ENCODE measurements around the gene VSIG10. TPM values are rescaled to one million over a fixed set of nuclear protein-coding genes. Genes with fewer than 3 reads are reported as not detected.

Gene VSIG10
- total and polyA plus RNA-seq, 2 of the 4 experiments (the other 2 are of a cell fraction): 5.9 to 10.0 TPM

DNA sequence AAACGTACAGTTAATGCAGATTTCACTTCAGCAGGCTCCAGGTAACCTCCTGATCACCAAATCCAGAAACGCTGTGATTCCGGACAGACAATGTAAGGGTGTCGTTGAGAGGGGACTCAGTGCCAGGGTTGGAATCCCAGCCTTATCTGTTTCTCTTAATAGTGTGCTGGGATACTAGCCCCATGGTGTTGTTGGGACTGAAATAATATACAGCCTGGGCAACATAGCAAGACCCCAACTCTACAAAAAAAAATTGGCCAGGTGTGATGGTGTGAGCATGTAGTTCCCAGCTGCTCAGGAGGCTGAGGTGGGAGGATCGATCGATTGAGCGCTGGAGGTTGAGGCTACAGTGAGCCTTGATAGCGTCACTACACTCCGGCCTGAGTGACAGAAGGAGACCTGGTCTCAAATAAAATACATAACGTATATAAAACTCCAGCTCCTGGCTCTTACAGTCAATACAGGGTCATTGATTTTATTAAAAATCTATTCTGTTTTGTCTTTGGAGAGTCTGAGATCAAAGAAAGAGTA, 33.4 kb upstream of the VSIG10 start:
- H3K27ac ChIP-seq (ENCODE audit: insufficient read depth, low read length): peak overlapping the region; percentile 42; the same call in 1 of the 2 replicates

More for the DNA sequence above, 33.4 kb upstream of the VSIG10 start:
- Histone ChIP-seq H3K79me1 (ENCODE audit: low read depth in 1 of 2, low read length in 2 of 2) (peaks cover 11 to 41% of the 10 kb centered on the region in 2 experiments), H2AK9ac (replicated peaks; ENCODE audit: low read depth, low read length, poor library complexity) (peak overlapping the region; percentile 84), H3K27me3 (ENCODE audit: control insufficient read depth, insufficient read depth, low read length) (no peaks in the 10 kb centered on the region), H3K4ac (ENCODE audit: low read depth, low read length) (no peak overlapping the region), H2AK5ac (ENCODE audit: low read depth, low read length) (peak overlapping the region; percentile 72; the same call in 1 of the 2 replicates), H2AFZ (replicated peaks; ENCODE audit: low read length, poor library complexity) (no peak overlapping the region), H3K18ac (ENCODE audit: low read depth, low read length) (no peak overlapping the region), H4K91ac (ENCODE audit: insufficient read depth, low read depth, low read length) (no peak overlapping the region), H3K4me2 (ENCODE audit: low read depth, low read length) (peak overlapping the region; percentile 92), H4K20me1 (ENCODE audit: insufficient read depth, low read length) (no peaks in the 10 kb centered on the region), H2BK5ac (ENCODE audit: low read depth, low read length, poor library complexity, severe bottlenecking) (no peak overlapping the region), H3K23ac (ENCODE audit: low read depth, low read length) (peak overlapping the region; percentile 60), H2BK120ac (ENCODE audit: low read depth, low read length) (no peak overlapping the region), H4K5ac (ENCODE audit: low read depth, low read length) (no peak overlapping the region), H2BK20ac (ENCODE audit: low read depth, low read length) (no peak overlapping the region), H3K36me3 (ENCODE audit: control insufficient read depth, insufficient read depth, low read length) (peaks cover 16% of the 10 kb centered on the region), H3K14ac (replicated peaks; ENCODE audit: low read depth, low read length) (0 out of 2 replicates have a peak overlapping the region, but pooled peaks have one; percentile 48), H3K4me1 (ENCODE audit: control insufficient read depth, insufficient read depth, low read length) (peaks cover 2% of the 10 kb centered on the region; the same call in 1 of the 2 replicates), H3K9ac (ENCODE audit: low read depth, low read length) (peak overlapping the region; percentile 84), H4K8ac (ENCODE audit: low read depth in 2 of 2, low read length in 2 of 2) (0 out of 4 replicates have a peak overlapping the region, but pooled peaks of 1 of the 2 experiments have one; percentile 20), H3K4me3 (ENCODE audit: insufficient read depth, low read depth, low read length) (peak overlapping the region; percentile 78), H3K9me1 (ENCODE audit: insufficient read depth, low read length) (peaks cover 5% of the 10 kb centered on the region; the same call in 1 of the 2 replicates), H3K9me3 (ENCODE audit: control insufficient read depth, insufficient read depth, low read length) (no peaks in the 10 kb centered on the region), H2BK15ac (ENCODE audit: low read depth, low read length) (no peak overlapping the region), H3K56ac (ENCODE audit: extremely low read depth, insufficient read depth, low read length) (peak overlapping the region; percentile 57; the same call in 1 of the 2 replicates)
- in situ Hi-C loops (cut with MboI; ENCODE audit: low sequenced_read_pairs): loop anchor here (25.0 kb wide), 1 partner anchor 275 kb away; no protein-coding TSS in a partner anchor
- POLR2A ChIA-PET (ENCODE audit: unreplicated experiment): no interaction called here
- TF ChIP-seq NFE2L2 (IDR thresholded peaks at IDR 0.05; ENCODE audit: low read depth, low read length) (no peak), BHLHE40 (IDR thresholded peaks at IDR 0.05; ENCODE audit: low read depth, low read length) (no peak), SMC3 (IDR thresholded peaks at IDR 0.05; ENCODE audit: low read depth, low read length) (no peak), POLR2A (IDR thresholded peaks at IDR 0.05; ENCODE audit: low read depth, low read length) (no peak), MAZ (IDR thresholded peaks at IDR 0.05; ENCODE audit: borderline replicate concordance, low read depth, low read length) (no peak), RFX5 (IDR thresholded peaks at IDR 0.05; ENCODE audit: low read depth, low read length) (no peak), RCOR1 (IDR thresholded peaks at IDR 0.05; ENCODE audit: insufficient replicate concordance, low read length) (no peak), MAFK (IDR thresholded peaks at IDR 0.05; ENCODE audit: low read depth, low read length) (no peak), CHD1 (IDR thresholded peaks at IDR 0.05; ENCODE audit: low read depth, low read length) (no peak), ELK1 (IDR thresholded peaks at IDR 0.05; ENCODE audit: borderline replicate concordance, low read depth, low read length) (no peak), RAD21 (IDR thresholded peaks at IDR 0.05; ENCODE audit: low read length) (no peak), FOS (IDR thresholded peaks at IDR 0.05; ENCODE audit: low read depth, low read length) (no peak), CEBPB (IDR thresholded peaks at IDR 0.05; ENCODE audit: low read depth, low read length) (no peak), MXI1 (IDR thresholded peaks at IDR 0.05; ENCODE audit: borderline replicate concordance, low read depth, low read length) (no peak)
- TF ChIP-seq, protein P1, sequence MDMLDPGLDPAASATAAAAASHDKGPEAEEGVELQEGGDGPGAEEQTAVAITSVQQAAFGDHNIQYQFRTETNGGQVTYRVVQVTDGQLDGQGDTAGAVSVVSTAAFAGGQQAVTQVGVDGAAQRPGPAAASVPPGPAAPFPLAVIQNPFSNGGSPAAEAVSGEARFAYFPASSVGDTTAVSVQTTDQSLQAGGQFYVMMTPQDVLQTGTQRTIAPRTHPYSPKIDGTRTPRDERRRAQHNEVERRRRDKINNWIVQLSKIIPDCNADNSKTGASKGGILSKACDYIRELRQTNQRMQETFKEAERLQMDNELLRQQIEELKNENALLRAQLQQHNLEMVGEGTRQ (IDR thresholded peaks at IDR 0.05; ENCODE audit: low read depth, low read length): no peak
- TF ChIP-seq, protein P2, sequence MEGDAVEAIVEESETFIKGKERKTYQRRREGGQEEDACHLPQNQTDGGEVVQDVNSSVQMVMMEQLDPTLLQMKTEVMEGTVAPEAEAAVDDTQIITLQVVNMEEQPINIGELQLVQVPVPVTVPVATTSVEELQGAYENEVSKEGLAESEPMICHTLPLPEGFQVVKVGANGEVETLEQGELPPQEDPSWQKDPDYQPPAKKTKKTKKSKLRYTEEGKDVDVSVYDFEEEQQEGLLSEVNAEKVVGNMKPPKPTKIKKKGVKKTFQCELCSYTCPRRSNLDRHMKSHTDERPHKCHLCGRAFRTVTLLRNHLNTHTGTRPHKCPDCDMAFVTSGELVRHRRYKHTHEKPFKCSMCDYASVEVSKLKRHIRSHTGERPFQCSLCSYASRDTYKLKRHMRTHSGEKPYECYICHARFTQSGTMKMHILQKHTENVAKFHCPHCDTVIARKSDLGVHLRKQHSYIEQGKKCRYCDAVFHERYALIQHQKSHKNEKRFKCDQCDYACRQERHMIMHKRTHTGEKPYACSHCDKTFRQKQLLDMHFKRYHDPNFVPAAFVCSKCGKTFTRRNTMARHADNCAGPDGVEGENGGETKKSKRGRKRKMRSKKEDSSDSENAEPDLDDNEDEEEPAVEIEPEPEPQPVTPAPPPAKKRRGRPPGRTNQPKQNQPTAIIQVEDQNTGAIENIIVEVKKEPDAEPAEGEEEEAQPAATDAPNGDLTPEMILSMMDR (conservative IDR thresholded peaks at IDR 0.05; ENCODE audit: low read depth, low read length): no peak
- BruUV-seq (replicated peaks): no TSS peak
- CTCF ChIA-PET: no interaction called here
- dilution Hi-C loops (cut with HindIII; ENCODE audit: low sequenced_read_pairs, unreplicated experiment): no loop called here
- intact Hi-C loops (cut with micrococcal nuclease): loop anchor here (2.0 to 5.0 kb wide), 3 partner anchors 75 to 1530 kb away; partner anchors contain the start of genes PRKAB1 and WSB2
- ATAC-seq (ENCODE audit: low read depth) (no peak), DNase-seq (no peak)
- WGBS, 2 experiments (ENCODE audit: extremely low coverage in 2 of 2, insufficient read length in 1 of 2): no CpG with 5 or more reads among the region's 10 CpGs

Data from IMR-90 (cell line).